Liver (tissue), 9 donors: ENCODE data around the gene MICAL3. TPM values are rescaled to one million over a fixed set of nuclear protein-coding genes. Genes with fewer than 3 reads are reported as not detected.

Source experiments
- DNase-seq: peaks from one replicate; pipeline ENCODE4 v3.0.0-alpha.2; 2017; ENCODE audit warnings: low spot score
- H3K27ac ChIP-seq, 2 donors: one replicate each; pipeline ENCODE4 v1.7.0; 2013; ENCODE audit warnings: inconsistent platforms in 2 of 2, low read length in 2 of 2, control low read depth in 1 of 2, low read depth in 1 of 2, mild to moderate bottlenecking in 1 of 2
- H3K27me3 ChIP-seq, 4 donors: one replicate each; pipeline versions ENCODE4 v1.6.1 to v1.7.0; 2013; ENCODE audit warnings: low read length in 3 of 4, inconsistent platforms in 1 of 4, mild to moderate bottlenecking in 1 of 4, moderate library complexity in 1 of 4; ENCODE audit not compliant: control insufficient read depth in 4 of 4, insufficient read depth in 4 of 4
- H3K36me3 ChIP-seq, 4 donors: one replicate each; pipeline versions ENCODE4 v1.6.1 to v1.7.0; 2013; ENCODE audit warnings: low read length in 3 of 4, mild to moderate bottlenecking in 3 of 4, low read depth in 1 of 4, moderate library complexity in 1 of 4; ENCODE audit not compliant: control insufficient read depth in 4 of 4, insufficient read depth in 3 of 4
- H3K4me1 ChIP-seq, 4 donors: one replicate each; pipeline versions ENCODE4 v1.6.1 to v1.7.0; 2013; ENCODE audit warnings: low read length in 3 of 4, mild to moderate bottlenecking in 3 of 4, moderate library complexity in 1 of 4; ENCODE audit not compliant: control insufficient read depth in 4 of 4, insufficient read depth in 4 of 4
- H3K4me3 ChIP-seq, 3 donors: one replicate each; pipeline versions ENCODE4 v1.6.1 to v1.7.0; 2013; ENCODE audit warnings: low read length in 3 of 3, control low read depth in 1 of 3, low read depth in 1 of 3, mild to moderate bottlenecking in 1 of 3
- H3K9ac ChIP-seq, 2 donors: one replicate each; pipeline ENCODE4 v1.7.0; 2013; ENCODE audit warnings: low read length in 2 of 2, mild to moderate bottlenecking in 2 of 2, moderate library complexity in 2 of 2, control low read depth in 1 of 2, low read depth in 1 of 2
- H3K9me3 ChIP-seq, 4 donors: one replicate each; pipeline versions ENCODE4 v1.6.1 to v1.7.0; 2013; ENCODE audit warnings: low read length in 3 of 4; ENCODE audit not compliant: control insufficient read depth in 4 of 4
- ATF3 ChIP-seq: IDR thresholded peaks from 2 replicates; pipeline ENCODE4 v1.6.1; 2016; ENCODE audit warnings: antibody characterized with exemption
- CTCF ChIP-seq: fragments of 150-350 bp; IDR thresholded peaks from 2 replicates; pipeline ENCODE4 v1.5.1; 2017; ENCODE audit warnings: improper control_type of control experiment, low read depth, low read length; ENCODE audit not compliant: missing input control
- EGR1 ChIP-seq, 2 donors: IDR thresholded peaks; 2 replicates each; pipeline ENCODE4 v1.6.1; 2016 to 2018; ENCODE audit warnings: antibody characterized with exemption in 2 of 2, low read depth in 2 of 2
- FOXA1 ChIP-seq: IDR thresholded peaks from 2 replicates; pipeline ENCODE4 v1.6.1; 2016; ENCODE audit warnings: antibody characterized with exemption
- FOXA2 ChIP-seq: IDR thresholded peaks from 2 replicates; pipeline ENCODE4 v1.6.1; 2016; ENCODE audit warnings: antibody characterized with exemption
- GABPA ChIP-seq, 2 donors: IDR thresholded peaks in 1 of 2; conservative IDR thresholded peaks in 1 of 2; 2 replicates each; pipeline ENCODE4 v1.6.1; 2016; ENCODE audit warnings: antibody characterized with exemption in 2 of 2, mild to moderate bottlenecking in 1 of 2, moderate library complexity in 1 of 2
- HNF4A ChIP-seq, 2 donors: conservative IDR thresholded peaks; 2 replicates each; pipeline ENCODE4 v1.6.1; 2016; ENCODE audit warnings: antibody characterized with exemption in 2 of 2, mild to moderate bottlenecking in 2 of 2
- HNF4G ChIP-seq: IDR thresholded peaks from 2 replicates; pipeline ENCODE4 v1.6.1; 2016; ENCODE audit warnings: antibody characterized with exemption
- JUND ChIP-seq, 2 donors: IDR thresholded peaks; 2 replicates each; pipeline ENCODE4 v1.6.1; 2016; ENCODE audit warnings: antibody characterized with exemption in 2 of 2
- MAX ChIP-seq: IDR thresholded peaks from 2 replicates; pipeline ENCODE4 v1.6.1; 2016; ENCODE audit warnings: antibody characterized with exemption
- NR2F2 ChIP-seq: IDR thresholded peaks from 2 replicates; pipeline ENCODE4 v1.6.1; 2016; ENCODE audit warnings: antibody characterized with exemption
- RAD21 ChIP-seq, 2 donors: IDR thresholded peaks; 2 replicates each; pipeline ENCODE4 v1.6.1; 2016; ENCODE audit warnings: antibody characterized with exemption in 2 of 2, mild to moderate bottlenecking in 2 of 2
- REST ChIP-seq: IDR thresholded peaks from 2 replicates; pipeline ENCODE4 v1.6.1; 2016; ENCODE audit warnings: antibody characterized with exemption, mild to moderate bottlenecking
- RXRA ChIP-seq, 2 donors: IDR thresholded peaks; 2 replicates each; pipeline ENCODE4 v1.6.1; 2017 to 2018; ENCODE audit warnings: antibody characterized with exemption in 2 of 2, mild to moderate bottlenecking in 1 of 2
- SP1 ChIP-seq: IDR thresholded peaks from 2 replicates; pipeline ENCODE4 v1.6.1; 2018; ENCODE audit warnings: antibody characterized with exemption, mild to moderate bottlenecking
- TAF1 ChIP-seq: conservative IDR thresholded peaks from 2 replicates; pipeline ENCODE4 v1.6.1; 2016; ENCODE audit warnings: antibody characterized with exemption, mild to moderate bottlenecking
- YY1 ChIP-seq: IDR thresholded peaks from 2 replicates; pipeline ENCODE4 v1.6.1; 2016; ENCODE audit warnings: antibody characterized with exemption, mild to moderate bottlenecking
- WGBS: extraction: QIAGEN DNeasy Blood & Tissue Kit; methylation state at CpG from one replicate; pipeline ENCODE4 v1.1.7; 2013; 5-methylcytosine and 5-hydroxymethylcytosine counted together
- polyA plus RNA-seq, 2 donors: library from polyadenylated mRNA; stranded (reverse) in 1 of 2; unstranded in 1 of 2; fragments of 200-250 nt in 1 of 2; fragments of >200 nt in 1 of 2; fragmentation: Nextera tagmentation in 1 of 2; extraction: Ambion mirVana in 1 of 2; gene quantifications; one replicate each; pipeline versions ENCODE4 v1.2.1 to v1.2.3, GENCODE V29; 2013 to 2015
- total RNA-seq, 2 donors: library from RNA; depleted of rRNA; stranded (reverse); fragments of >200 nt; gene quantifications; one replicate each; pipeline ENCODE4 v1.2.3, GENCODE V29; 2014
- donor health status: healthy.
- donor health status: healthy.
- donor health status: healthy.
- donor health status: healthy.
- donor health status: healthy.

MICAL3 gene
- total and polyA plus RNA-seq, 4 donors: 6.4 to 38.4 (median 23.4) TPM

GRCh38 chr22:17796695-17797094 is 227.7 kb downstream of the MICAL3 start:
- WGBS: 97% methylated on average over 5 of the region's 5 CpGs
- no peaks in the 10 kb centered on the region for H3K9me3 ChIP-seq
- H3K36me3 ChIP-seq: peaks cover 0 to 7% (median 3%) of the 10 kb centered on the region in 4 donors
- H3K4me3 ChIP-seq: no peak overlapping the region
- no peak overlapping the region for H3K9ac ChIP-seq
- TF ChIP-seq JUND (IDR thresholded peaks at IDR 0.05): no peak
- TF ChIP-seq EGR1 (IDR thresholded peaks at IDR 0.05; ENCODE audit: low read depth in 2 of 2): no peak
- TF ChIP-seq FOXA1: no peak
- no peak for TF ChIP-seq RXRA (IDR thresholded peaks at IDR 0.05)
- no peak for TF ChIP-seq REST
- TF ChIP-seq YY1: no peak
- TF ChIP-seq TAF1: no peak
- no peak for TF ChIP-seq FOXA2
- TF ChIP-seq NR2F2: no peak
- no peak for TF ChIP-seq CTCF
- no peak for TF ChIP-seq HNF4A (conservative IDR thresholded peaks at IDR 0.05)
- TF ChIP-seq HNF4G: no peak
- TF ChIP-seq GABPA (IDR thresholded peaks at IDR 0.05 in 1 of 2, conservative IDR thresholded peaks at IDR 0.05 in 1 of 2): no peak
- no peak for TF ChIP-seq ATF3
- H3K27me3 ChIP-seq: no peaks in the 10 kb centered on the region
- H3K4me1 ChIP-seq: peaks cover 4 to 30% (median 17%) of the 10 kb centered on the region in 4 donors
- peak overlapping the region; percentile 52 to 55 for H3K27ac ChIP-seq
- DNase-seq: no peak

GRCh38 chr22:17795661-17796548 is 228.5 kb downstream of the MICAL3 start:
- TF ChIP-seq RXRA (IDR thresholded peaks at IDR 0.05): no peak
- TF ChIP-seq CTCF: no peak
- TF ChIP-seq FOXA1: no peak
- no peak for TF ChIP-seq HNF4A (conservative IDR thresholded peaks at IDR 0.05)
- TF ChIP-seq MAX: no peak
- no peak for TF ChIP-seq GABPA (IDR thresholded peaks at IDR 0.05 in 1 of 2, conservative IDR thresholded peaks at IDR 0.05 in 1 of 2)
- TF ChIP-seq YY1: no peak
- TF ChIP-seq TAF1: no peak
- TF ChIP-seq SP1: no peak
- no peak for TF ChIP-seq ATF3
- no peak for TF ChIP-seq RAD21 (IDR thresholded peaks at IDR 0.05)
- no peak for TF ChIP-seq NR2F2
- no peak for TF ChIP-seq EGR1 (IDR thresholded peaks at IDR 0.05; ENCODE audit: low read depth in 2 of 2)
- no peak for TF ChIP-seq FOXA2
- no peak for TF ChIP-seq JUND (IDR thresholded peaks at IDR 0.05)
- Histone ChIP-seq H3K4me1 (peaks cover 4 to 29% (median 17%) of the 10 kb centered on the region in 4 donors), H3K9me3 (no peaks in the 10 kb centered on the region), H3K27ac (peak overlapping the region; percentile 65), H3K36me3 (peaks cover 0 to 10% (median 4%) of the 10 kb centered on the region in 4 donors), H3K27me3 (no peaks in the 10 kb centered on the region), H3K9ac (no peak overlapping the region), H3K4me3 (no peak overlapping the region)
- WGBS: 88% methylated on average over 32 of the region's 32 CpGs
- DNase-seq: no peak
